K562 (cell line): ENCODE measurements around the gene CNTN4. TPM values are rescaled to one million over a fixed set of nuclear protein-coding genes. Genes with fewer than 3 reads are reported as not detected.

ENCODE experiments used
- ATAC-seq: fragments of 200-7000 bp; cut with Tn5 transposase; 3 replicates; pipeline ENCODE4 v1.9.1; 2020; ENCODE audit warnings: moderate library complexity
- BruUV-seq: library from RNA; stranded (reverse); fragments of 400-500 nt; replicated peaks from 2 replicates; lab custom pipeline; 2021; lab: Mats Ljungman, UMichigan
- CTCF ChIA-PET: fragments of 300-600 bp; formaldehyde crosslinking; extraction: SDS; loops from one replicate; lab custom pipeline; 2021; ENCODE audit warnings: low intra/inter-chr PET ratio; lab: Yijun Ruan, JAX
- POLR2A ChIA-PET: fragments of 300-600, 350-650 bp; sonication (Branson Sonifier 250); formaldehyde crosslinking; extraction: SDS; loops from one replicate; lab custom pipeline; 2021; ENCODE audit warnings: antibody characterized with exemption, inconsistent platforms; lab: Yijun Ruan, JAX
- DNase-seq, 4 experiments: peaks; one replicate each; pipeline versions ENCODE4 v3.0.0 to v3.0.0-alpha.2; 2011 to 2018; ENCODE audit warnings: low spot score in 3 of 4, mixed read lengths in 3 of 4; ENCODE audit errors: extremely low read depth in 1 of 4
- FAIRE-seq: peaks from 2 replicates; lab custom pipeline; 2011; peaks lifted over from hg19 to GRCh38; lab: Jason Lieb, UNC
- H2AFZ ChIP-seq: 2 replicates; pipeline ENCODE4 v1.6.0; 2011; ENCODE audit warnings: low read depth, low read length, control low read depth, inconsistent platforms
- H3K27ac ChIP-seq: fragments of 200-600 bp; 3 replicates; pipeline ENCODE4 v1.8.0; 2011; ENCODE audit warnings: low read depth, mild to moderate bottlenecking, control low read depth, inconsistent platforms, low read length, moderate library complexity, mixed read lengths; ENCODE audit errors: extremely low read depth
- H3K27me3 ChIP-seq, 2 experiments: fragments of 300-600 bp in 1 of 2; 2 replicates in 1 of 2; 3 replicates in 1 of 2; pipeline versions ENCODE4 v1.6.0 to v1.8.0; 2011; ENCODE audit warnings: inconsistent platforms in 2 of 2, low read length in 2 of 2, mild to moderate bottlenecking in 1 of 2, mixed read lengths in 1 of 2, moderate library complexity in 1 of 2; ENCODE audit not compliant: control insufficient read depth in 2 of 2, insufficient read depth in 2 of 2
- H3K36me3 ChIP-seq: fragments of 300-600 bp; 3 replicates; pipeline ENCODE4 v1.8.0; 2011; ENCODE audit warnings: mild to moderate bottlenecking, low read length, inconsistent platforms; ENCODE audit not compliant: control insufficient read depth, insufficient read depth
- H3K4me1 ChIP-seq, 2 experiments: fragments of 200-600 bp in 1 of 2; replicated peaks in 1 of 2; 2 replicates in 1 of 2; 3 replicates in 1 of 2; pipeline versions ENCODE4 v1.5.1 to v1.8.0; 2011; ENCODE audit warnings: inconsistent platforms in 2 of 2, low read length in 2 of 2, mild to moderate bottlenecking in 1 of 2, mixed read lengths in 1 of 2, moderate library complexity in 1 of 2; ENCODE audit not compliant: control insufficient read depth in 2 of 2, insufficient read depth in 2 of 2
- H3K4me2 ChIP-seq: 2 replicates; pipeline ENCODE4 v1.6.1; 2011; ENCODE audit warnings: low read length, control low read depth, inconsistent platforms, mixed read lengths; ENCODE audit not compliant: insufficient read depth
- H3K4me3 ChIP-seq: fragments of 200-600 bp; sonication (generic), shearing (Covaris generic); 2 replicates; pipeline ENCODE4 v1.5.1; 2016; ENCODE audit warnings: control low read depth, inconsistent platforms
- H3K79me2 ChIP-seq: fragments of 200-600 bp; 3 replicates; pipeline ENCODE4 v1.8.0; 2011; ENCODE audit warnings: low read length, inconsistent platforms; ENCODE audit not compliant: control insufficient read depth, insufficient read depth
- H3K9ac ChIP-seq, 2 experiments: 2 replicates each; pipeline versions ENCODE4 v1.6.0 to v1.6.1; 2011; ENCODE audit warnings: low read depth in 2 of 2, low read length in 2 of 2, control low read depth in 1 of 2, inconsistent platforms in 1 of 2, mild to moderate bottlenecking in 1 of 2, mixed read lengths in 1 of 2; ENCODE audit not compliant: insufficient read depth in 1 of 2
- H3K9me1 ChIP-seq: one replicate; pipeline ENCODE4 v1.6.0; 2011; ENCODE audit warnings: inconsistent platforms, mild to moderate bottlenecking, low read length, moderate library complexity; ENCODE audit not compliant: control insufficient read depth, insufficient read depth
- H3K9me3 ChIP-seq: replicated peaks from 2 replicates; pipeline ENCODE4 v1.5.1; 2011; ENCODE audit warnings: low read depth, low read length, inconsistent platforms; ENCODE audit not compliant: control insufficient read depth, insufficient read depth
- H4K20me1 ChIP-seq: replicated peaks from 2 replicates; pipeline ENCODE4 v1.6.1; 2011; ENCODE audit warnings: low read length, inconsistent platforms, mixed read lengths; ENCODE audit not compliant: control insufficient read depth, insufficient read depth
- ZKSCAN3 ChIP-seq: fragments of 250-450 bp; sonication (Bioruptor Pico); IDR thresholded peaks from 2 replicates; pipeline ENCODE4 v1.4.0; 2020
- WGBS: fragments of 100-300 bp; shearing (Covaris generic); methylation state at CpG from one replicate; pipeline ENCODE4 v1.1.6; 2016; ENCODE audit warnings: low coverage, mixed read lengths; ENCODE audit not compliant: insufficient coverage; ENCODE audit errors: missing lambda C conversion rate; 5-methylcytosine and 5-hydroxymethylcytosine counted together
- in situ Hi-C: fragments of 300-500 bp; cut with MboI; formaldehyde crosslinking; loops from 4 replicates; pipeline ENCODE4 v1.15.0; 2018; ENCODE audit warnings: inconsistent platforms, mixed read lengths
- intact Hi-C: fragments of 100-400 bp; cut with micrococcal nuclease; formaldehyde crosslinking; loops from 2 replicates; pipeline ENCODE4 v1.14.2; 2022
- polyA plus RNA-seq, 8 experiments: library from polyadenylated mRNA; depleted of rRNA in 4 of 8; stranded (reverse) in 5 of 8; unstranded in 3 of 8; fragments of >200 nt; fragmentation: Nextera tagmentation in 2 of 8; fragmentation: Illumina TruSeq in 1 of 8; extraction: Ambion mirVana in 2 of 8; extraction: Trizol in 1 of 8; gene quantifications; 2 replicates each; pipeline versions ENCODE4 v1.2.1 to v1.2.3, GENCODE V29; 2011 to 2014; ENCODE audit warnings: inconsistent platforms in 1 of 8, missing spikeins in 1 of 8
- total RNA-seq, 7 experiments: library from RNA; depleted of rRNA in 6 of 7; stranded (reverse); fragments of >200 nt in 6 of 7; fragmentation: Illumina TruSeq in 2 of 7; extraction: Trizol in 2 of 7; gene quantifications; 2 replicates each; pipeline versions ENCODE4 v1.2.1 to v1.2.3, GENCODE V29; 2011 to 2021; ENCODE audit warnings: low replicate concordance in 1 of 7
- TF ChIP-seq, protein P1 (sequence below): fragments of 450-650 bp; IDR thresholded peaks from 2 replicates; pipeline ENCODE4 v1.7.1; 2018; ENCODE audit warnings: mild to moderate bottlenecking, low read depth; ENCODE audit not compliant: partially characterized antibody

CNTN4 gene
- total and polyA plus RNA-seq, 9 of the 15 experiments (the other 6 are each of a cell fraction or from before 2014, with no cell fraction given) = not detected

DNA sequence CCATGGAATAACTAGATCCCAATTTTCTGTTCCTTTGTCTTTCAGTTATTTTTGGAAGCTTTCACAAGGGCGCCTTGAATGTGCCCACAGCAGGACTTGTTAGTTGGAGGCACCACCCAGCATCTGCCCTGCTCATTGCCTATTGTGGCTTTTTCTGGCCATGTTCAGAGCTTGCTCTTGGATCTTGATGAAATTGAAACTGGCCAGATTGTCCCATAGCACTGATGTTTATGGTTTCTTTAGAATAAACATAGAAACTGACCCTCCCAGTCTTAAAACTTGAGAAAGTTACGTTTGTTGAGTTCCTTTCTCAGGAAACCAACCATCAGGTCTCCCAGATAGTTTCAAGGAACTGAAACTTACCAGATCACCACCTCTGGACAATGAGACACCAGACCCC lies 536.8 kb downstream of the CNTN4 start (continued):
- TF ChIP-seq, protein P1, sequence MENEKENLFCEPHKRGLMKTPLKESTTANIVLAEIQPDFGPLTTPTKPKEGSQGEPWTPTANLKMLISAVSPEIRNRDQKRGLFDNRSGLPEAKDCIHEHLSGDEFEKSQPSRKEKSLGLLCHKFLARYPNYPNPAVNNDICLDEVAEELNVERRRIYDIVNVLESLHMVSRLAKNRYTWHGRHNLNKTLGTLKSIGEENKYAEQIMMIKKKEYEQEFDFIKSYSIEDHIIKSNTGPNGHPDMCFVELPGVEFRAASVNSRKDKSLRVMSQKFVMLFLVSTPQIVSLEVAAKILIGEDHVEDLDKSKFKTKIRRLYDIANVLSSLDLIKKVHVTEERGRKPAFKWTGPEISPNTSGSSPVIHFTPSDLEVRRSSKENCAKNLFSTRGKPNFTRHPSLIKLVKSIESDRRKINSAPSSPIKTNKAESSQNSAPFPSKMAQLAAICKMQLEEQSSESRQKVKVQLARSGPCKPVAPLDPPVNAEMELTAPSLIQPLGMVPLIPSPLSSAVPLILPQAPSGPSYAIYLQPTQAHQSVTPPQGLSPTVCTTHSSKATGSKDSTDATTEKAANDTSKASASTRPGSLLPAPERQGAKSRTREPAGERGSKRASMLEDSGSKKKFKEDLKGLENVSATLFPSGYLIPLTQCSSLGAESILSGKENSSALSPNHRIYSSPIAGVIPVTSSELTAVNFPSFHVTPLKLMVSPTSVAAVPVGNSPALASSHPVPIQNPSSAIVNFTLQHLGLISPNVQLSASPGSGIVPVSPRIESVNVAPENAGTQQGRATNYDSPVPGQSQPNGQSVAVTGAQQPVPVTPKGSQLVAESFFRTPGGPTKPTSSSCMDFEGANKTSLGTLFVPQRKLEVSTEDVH = no peak
- TF ChIP-seq, all 486 proteins: peak for 0

DNA sequence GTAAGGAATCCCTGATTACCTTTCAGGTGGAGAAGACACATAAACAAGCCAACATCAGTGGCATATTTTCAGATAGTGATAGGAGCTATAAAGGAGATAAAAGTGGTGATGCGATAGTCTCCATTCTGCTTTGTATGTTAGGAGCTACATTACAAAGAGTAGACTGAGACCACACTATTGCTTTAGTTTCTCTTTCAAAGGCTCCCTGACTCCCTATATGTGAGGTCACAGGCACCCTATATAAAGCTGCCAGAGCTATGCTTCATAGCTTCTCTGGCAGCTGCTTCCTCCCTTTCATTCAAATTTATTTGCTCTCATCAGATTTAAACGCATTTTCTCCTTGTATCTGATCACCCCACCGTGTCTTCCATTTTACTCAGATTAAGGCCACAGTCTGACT lies 544.9 kb downstream of the CNTN4 start:
- no peak for ATAC-seq
- no peak overlapping the region for H3K9ac ChIP-seq
- H3K36me3 ChIP-seq = no peaks in the 10 kb centered on the region
- DNase-seq = no peak
- in situ Hi-C loops = no loop called here
- no peak overlapping the region for H3K4me3 ChIP-seq
- no peaks in the 10 kb centered on the region for H4K20me1 ChIP-seq
- no peaks in the 10 kb centered on the region for H3K27me3 ChIP-seq
- H3K27ac ChIP-seq = no peak overlapping the region
- no peaks in the 10 kb centered on the region for H3K9me1 ChIP-seq
- no peak for TF ChIP-seq ZKSCAN3 (CRISPR knock-in tag)
- ChIA-PET CTCF (no interaction called here), POLR2A (no interaction called here)
- H3K9me3 ChIP-seq = no peaks in the 10 kb centered on the region
- H2AFZ ChIP-seq = no peak overlapping the region
- no peaks in the 10 kb centered on the region for H3K4me1 ChIP-seq
- FAIRE-seq = no peak
- WGBS = 0% methylated on average over 3 of the region's 3 CpGs
- intact Hi-C loops = no loop called here
- H3K4me2 ChIP-seq = no peak overlapping the region
- H3K79me2 ChIP-seq = no peaks in the 10 kb centered on the region
- no TSS peak for BruUV-seq
